Smooth muscle cell (in vitro differentiated cells): ENCODE results near the gene VN1R5. TPM values are rescaled to one million over a fixed set of nuclear protein-coding genes. Genes with fewer than 3 reads are reported as not detected.

Experiments used
- DNase-seq: peaks from one replicate; lab custom pipeline; 2025; ENCODE audit not compliant: unreplicated experiment; lab: John Stamatoyannopoulos, UW
- H2AFZ ChIP-seq: fragments of 200-600 bp; sonication (generic); 2 replicates; pipeline ENCODE4 v1.6.0; 2016; ENCODE audit warnings: antibody characterized with exemption, low read depth, mild to moderate bottlenecking
- H3F3A ChIP-seq: fragments of 200-600 bp; sonication (generic); 2 replicates; pipeline ENCODE4 v1.6.0; 2017; ENCODE audit warnings: antibody characterized with exemption, low read depth
- H3K27ac ChIP-seq: fragments of 200-600 bp; sonication (generic); 2 replicates; pipeline ENCODE4 v1.5.1; 2016; ENCODE audit warnings: low read depth, mild to moderate bottlenecking
- H3K27me3 ChIP-seq: fragments of 200-600 bp; sonication (generic); 2 replicates; pipeline ENCODE4 v1.6.1; 2016; ENCODE audit warnings: low read depth, mild to moderate bottlenecking
- H3K36me3 ChIP-seq: fragments of 200-600 bp; sonication (generic); 2 replicates; pipeline ENCODE4 v1.5.1; 2016; ENCODE audit warnings: low read depth
- H3K4me1 ChIP-seq: fragments of 200-600 bp; sonication (generic); 2 replicates; pipeline ENCODE4 v1.5.1; 2016; ENCODE audit warnings: low read depth
- H3K4me2 ChIP-seq: fragments of 200-600 bp; sonication (generic); 2 replicates; pipeline ENCODE4 v1.6.0; 2016; ENCODE audit warnings: mild to moderate bottlenecking
- H3K4me3 ChIP-seq: fragments of 200-600 bp; sonication (generic); 2 replicates; pipeline ENCODE4 v1.5.1; 2016; ENCODE audit warnings: mild to moderate bottlenecking
- H3K79me2 ChIP-seq: fragments of 200-600 bp; sonication (generic); 2 replicates; pipeline ENCODE4 v1.6.0; 2016; ENCODE audit warnings: low read depth, mild to moderate bottlenecking
- H3K9ac ChIP-seq: fragments of 200-600 bp; sonication (generic); 2 replicates; pipeline ENCODE4 v1.6.0; 2016; ENCODE audit warnings: low read depth
- H3K9me3 ChIP-seq: fragments of 200-600 bp; sonication (generic); replicated peaks from 2 replicates; pipeline ENCODE4 v1.5.1; 2016; ENCODE audit warnings: low read depth
- H4K20me1 ChIP-seq: fragments of 200-600 bp; sonication (generic); 2 replicates; pipeline ENCODE4 v1.6.0; 2016; ENCODE audit warnings: low read depth
- CTCF ChIP-seq: fragments of 200-600 bp; sonication (generic); IDR thresholded peaks from 2 replicates; pipeline ENCODE4 v1.5.1; 2017; ENCODE audit warnings: borderline replicate concordance, mild to moderate bottlenecking, antibody characterized with exemption; ENCODE audit not compliant: insufficient read depth, poor library complexity, severe bottlenecking
- WGBS: methylation state at CpG from one replicate; pipeline ENCODE4 v1.1.7; 2016; ENCODE audit warnings: low lambda C conversion rate; 5-methylcytosine and 5-hydroxymethylcytosine counted together
- polyA plus RNA-seq: library from polyadenylated mRNA; unstranded; fragments of >200 nt; fragmentation: Nextera tagmentation; extraction: Ambion mirVana; gene quantifications from 2 replicates; pipeline ENCODE4 v1.2.1, GENCODE V29; 2016
- total RNA-seq: library from RNA; depleted of rRNA; stranded (reverse); fragments of >200 nt; gene quantifications from 2 replicates; pipeline ENCODE4 v1.2.3, GENCODE V29; 2014

VN1R5 gene
- total and polyA plus RNA-seq, 2 experiments from 2014 or later = not detected

GRCh38 chr1:247274605-247275256 is 18.9 kb downstream of the VN1R5 start:
- TF ChIP-seq CTCF = no peak
- Histone ChIP-seq H2AFZ (no peak overlapping the region), H3K9me3 (no peaks in the 10 kb centered on the region), H3K36me3 (no peaks in the 10 kb centered on the region), H3F3A (no peaks in the 10 kb centered on the region), H3K4me1 (no peaks in the 10 kb centered on the region), H3K79me2 (no peaks in the 10 kb centered on the region), H3K27ac (no peak overlapping the region), H3K4me3 (no peak overlapping the region), H3K4me2 (no peak overlapping the region), H4K20me1 (no peaks in the 10 kb centered on the region), H3K27me3 (no peaks in the 10 kb centered on the region), H3K9ac (no peak overlapping the region)
- 93% methylated on average over 3 of the region's 3 CpGs for WGBS
- no peak for DNase-seq

GRCh38 chr1:247277191-247277590 is 21.3 kb downstream of the VN1R5 start:
- no peaks in the 10 kb centered on the region for H3K36me3 ChIP-seq
- H3K9me3 ChIP-seq = no peaks in the 10 kb centered on the region
- no peak overlapping the region for H3K4me3 ChIP-seq
- H4K20me1 ChIP-seq = no peaks in the 10 kb centered on the region
- no peaks in the 10 kb centered on the region for H3F3A ChIP-seq
- no peak overlapping the region for H3K4me2 ChIP-seq
- no peaks in the 10 kb centered on the region for H3K27me3 ChIP-seq
- no peak overlapping the region for H3K9ac ChIP-seq
- H2AFZ ChIP-seq = no peak overlapping the region
- no peaks in the 10 kb centered on the region for H3K79me2 ChIP-seq
- WGBS = 97% methylated on average over 2 of the region's 2 CpGs
- no peak overlapping the region for H3K27ac ChIP-seq
- TF ChIP-seq CTCF = no peak
- no peak for DNase-seq
- H3K4me1 ChIP-seq = no peaks in the 10 kb centered on the region

- H3K79me2 ChIP-seq = no peaks in the 10 kb centered on the region
- no peak overlapping the region for H3K27ac ChIP-seq
- H3K4me2 ChIP-seq = peak overlapping the region; percentile 35
- DNase-seq = no peak
- no peaks in the 10 kb centered on the region for H4K20me1 ChIP-seq
- no peaks in the 10 kb centered on the region for H3F3A ChIP-seq
- no peaks in the 10 kb centered on the region for H3K4me1 ChIP-seq
- WGBS = 73% methylated on average over 5 of the region's 5 CpGs
- no peaks in the 10 kb centered on the region for H3K9me3 ChIP-seq
- no peak overlapping the region for H3K4me3 ChIP-seq
- no peaks in the 10 kb centered on the region for H3K36me3 ChIP-seq
- H2AFZ ChIP-seq = no peak overlapping the region
- no peaks in the 10 kb centered on the region for H3K27me3 ChIP-seq
- no peak for TF ChIP-seq CTCF
- H3K9ac ChIP-seq = no peak overlapping the region
Measured at GRCh38 chr1:247281001-247281574, 25.2 kb downstream of the VN1R5 start.
